Measurements from ENCODE around the gene ROBO1.

GRCh38 chr3:78588906-78589621 lies 1178.7 kb downstream of the ROBO1 start:
- TF ChIP-seq, protein P1, sequence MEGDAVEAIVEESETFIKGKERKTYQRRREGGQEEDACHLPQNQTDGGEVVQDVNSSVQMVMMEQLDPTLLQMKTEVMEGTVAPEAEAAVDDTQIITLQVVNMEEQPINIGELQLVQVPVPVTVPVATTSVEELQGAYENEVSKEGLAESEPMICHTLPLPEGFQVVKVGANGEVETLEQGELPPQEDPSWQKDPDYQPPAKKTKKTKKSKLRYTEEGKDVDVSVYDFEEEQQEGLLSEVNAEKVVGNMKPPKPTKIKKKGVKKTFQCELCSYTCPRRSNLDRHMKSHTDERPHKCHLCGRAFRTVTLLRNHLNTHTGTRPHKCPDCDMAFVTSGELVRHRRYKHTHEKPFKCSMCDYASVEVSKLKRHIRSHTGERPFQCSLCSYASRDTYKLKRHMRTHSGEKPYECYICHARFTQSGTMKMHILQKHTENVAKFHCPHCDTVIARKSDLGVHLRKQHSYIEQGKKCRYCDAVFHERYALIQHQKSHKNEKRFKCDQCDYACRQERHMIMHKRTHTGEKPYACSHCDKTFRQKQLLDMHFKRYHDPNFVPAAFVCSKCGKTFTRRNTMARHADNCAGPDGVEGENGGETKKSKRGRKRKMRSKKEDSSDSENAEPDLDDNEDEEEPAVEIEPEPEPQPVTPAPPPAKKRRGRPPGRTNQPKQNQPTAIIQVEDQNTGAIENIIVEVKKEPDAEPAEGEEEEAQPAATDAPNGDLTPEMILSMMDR (IDR thresholded peaks at IDR 0.05; ENCODE audit: insufficient read depth, low read depth, low read length), result no peak
- no peak for TF ChIP-seq EZH2 (IDR thresholded peaks at IDR 0.05; ENCODE audit: insufficient read depth, low read length)
